HG03066 (cell line): ENCODE results near the gene LRIT3.

ENCODE experiments used
- ATAC-seq: cut with Tn5 transposase; IDR thresholded peaks from one replicate; pipeline ENCODE4 v1.9.1; 2021; ENCODE audit warnings: low read depth; ENCODE audit not compliant: unreplicated experiment

The LRIT3 gene

DNA sequence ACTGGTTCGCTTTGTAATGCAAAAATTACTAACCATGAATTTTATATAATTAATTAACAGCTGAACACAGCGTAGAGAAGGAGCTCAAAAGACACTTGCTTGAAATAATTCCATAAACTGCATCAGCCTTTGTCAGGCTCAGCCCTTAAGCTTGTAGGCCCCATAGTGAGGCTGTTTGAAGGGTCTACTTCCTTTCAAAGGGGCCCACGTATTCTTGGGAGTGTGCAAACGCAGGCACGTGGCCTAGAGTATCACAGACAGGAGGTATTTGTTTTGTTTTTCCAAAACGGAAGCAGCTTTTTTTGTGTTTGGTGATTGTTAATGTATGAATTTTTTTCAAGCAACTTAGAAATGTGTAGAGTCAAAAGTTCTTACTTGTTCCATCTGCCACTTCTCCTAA, 39.2 kb downstream of the LRIT3 start:
- no peak for ATAC-seq

DNA sequence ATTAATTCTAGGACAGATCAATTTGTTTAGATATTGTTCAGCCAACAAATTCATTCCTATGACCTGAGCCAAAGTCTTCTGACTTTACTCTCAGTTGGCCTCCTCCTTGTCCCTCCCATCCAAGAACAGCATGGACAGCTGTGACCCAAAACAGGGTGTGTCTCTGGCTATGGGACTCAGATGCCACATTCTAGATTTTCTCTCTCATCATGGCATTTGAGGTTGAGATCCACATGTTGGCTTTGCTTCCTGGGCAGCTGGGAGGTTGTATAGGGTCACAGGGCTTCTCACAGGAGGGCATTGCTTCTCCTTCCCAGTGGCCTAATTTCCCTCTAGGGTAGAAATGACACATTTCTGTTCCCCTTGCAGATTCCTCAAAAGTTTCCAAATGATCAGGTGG, 42.2 kb downstream of the LRIT3 start:
- ATAC-seq, result no peak

DNA sequence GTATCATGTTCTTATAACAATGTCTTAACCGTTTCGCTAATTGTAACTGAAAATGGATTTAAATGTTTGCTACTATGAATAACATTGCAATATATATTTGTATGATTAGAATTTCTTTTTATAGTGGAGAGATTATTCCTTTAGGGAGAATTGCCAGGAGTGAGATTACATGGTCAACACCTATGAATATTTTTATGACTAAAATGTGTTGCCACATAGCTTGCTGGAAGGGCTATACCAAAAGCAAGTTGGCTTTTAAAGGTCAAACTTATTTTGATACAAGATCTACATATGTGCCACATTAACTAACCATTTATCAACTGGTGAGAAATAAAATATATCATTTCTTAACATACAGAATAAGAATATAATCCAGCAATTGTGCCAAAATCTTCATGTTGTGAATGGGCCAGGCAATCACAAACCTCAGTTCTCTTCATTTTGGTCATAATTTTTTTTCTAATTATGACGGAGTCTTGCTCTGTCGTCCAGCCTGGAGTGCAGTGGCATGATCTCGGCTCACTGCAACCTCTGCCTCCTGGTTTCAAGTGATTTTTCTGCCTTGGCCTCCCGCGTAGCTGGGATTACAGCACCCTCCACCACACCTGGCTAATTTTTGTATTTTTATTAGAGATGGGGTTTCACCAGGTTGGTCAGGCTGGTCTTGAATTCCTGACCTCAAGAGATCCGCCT, 54.8 kb downstream of the LRIT3 start:
- no peak for ATAC-seq

DNA sequence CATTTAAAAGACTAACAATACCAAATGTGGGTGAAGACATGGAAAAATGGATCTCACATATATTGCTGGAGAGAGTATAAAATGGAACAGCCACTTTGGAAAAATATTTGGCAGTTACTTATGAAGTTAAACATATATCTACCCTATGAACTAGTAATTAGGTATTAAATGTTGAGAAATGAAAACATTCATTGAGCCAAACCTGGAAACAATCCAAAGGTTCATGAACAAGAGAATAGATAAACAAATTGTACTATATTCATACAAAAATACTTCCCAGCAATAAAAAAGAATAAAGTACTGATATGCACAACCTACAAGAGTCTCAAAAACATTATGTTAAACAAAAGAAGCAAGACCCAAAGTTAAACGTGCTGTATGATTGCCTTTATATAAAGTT, 60.8 kb downstream of the LRIT3 start:
- no peak for ATAC-seq

DNA sequence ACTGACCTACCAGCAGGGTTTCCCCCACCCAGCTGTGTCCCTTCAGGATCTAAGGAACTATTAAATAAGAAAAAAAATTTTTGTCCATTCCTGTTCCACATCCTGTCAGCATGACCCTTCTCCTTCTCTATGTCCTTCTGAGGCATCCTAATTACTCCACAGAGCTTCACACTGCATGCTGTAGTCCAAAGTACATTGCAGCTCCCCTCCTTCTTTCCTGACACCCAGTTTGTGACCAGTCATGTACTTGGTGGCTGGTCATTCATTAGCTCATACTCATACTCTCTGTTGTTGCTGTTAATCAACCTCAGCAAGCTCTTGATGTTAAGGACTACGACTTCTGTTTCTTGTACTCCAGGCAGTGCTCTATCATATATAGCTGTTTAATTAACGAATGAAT, 62.3 kb downstream of the LRIT3 start:
- no peak for ATAC-seq

DNA sequence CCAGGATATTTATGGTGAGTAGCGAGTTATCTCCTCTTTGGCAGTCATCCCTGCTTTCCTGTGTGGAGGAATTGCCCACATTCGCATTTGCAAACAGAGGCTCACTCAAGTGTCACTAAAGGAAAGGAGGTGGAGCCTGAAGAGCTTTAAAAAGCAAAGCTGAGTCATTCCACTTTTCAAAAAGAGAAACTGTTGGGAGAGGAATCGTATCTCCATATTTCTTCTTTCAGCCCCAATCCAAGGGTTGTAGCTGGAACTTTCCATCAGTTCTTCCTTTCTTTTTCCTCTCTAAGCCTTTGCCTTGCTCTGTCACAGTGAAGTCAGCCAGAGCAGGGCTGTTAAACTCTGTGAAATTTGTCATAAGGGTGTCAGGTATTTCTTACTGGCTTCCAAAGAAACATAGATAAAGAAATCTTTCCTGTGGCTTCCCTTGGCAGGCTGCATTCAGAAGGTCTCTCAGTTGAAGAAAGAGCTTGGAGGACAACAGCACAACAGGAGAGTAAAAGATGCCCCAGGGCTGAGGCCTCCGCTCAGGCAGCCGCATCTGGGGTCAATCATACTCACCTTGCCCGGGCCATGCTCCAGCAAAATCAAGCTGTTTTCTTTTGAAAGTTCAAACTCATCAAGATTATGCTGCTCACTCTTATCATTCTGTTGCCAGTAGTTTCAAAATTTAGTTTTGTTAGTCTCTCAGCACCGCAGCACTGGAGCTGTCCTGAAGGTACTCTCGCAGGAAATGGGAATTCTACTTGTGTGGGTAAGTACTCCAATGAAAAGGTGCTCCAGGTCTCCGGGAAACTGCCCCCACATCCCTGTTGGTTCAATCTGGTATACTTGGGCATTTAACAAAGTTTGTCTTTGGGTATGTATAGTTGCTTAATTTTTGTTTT, 65.0 kb downstream of the LRIT3 start, which contains the start of gene EGF:
Gene EGF (plus strand): TSS at position 178 of the 890 bp plus-strand sequence. CDS start 453 bp downstream, at position 631.
- ATAC-seq, result no peak

DNA sequence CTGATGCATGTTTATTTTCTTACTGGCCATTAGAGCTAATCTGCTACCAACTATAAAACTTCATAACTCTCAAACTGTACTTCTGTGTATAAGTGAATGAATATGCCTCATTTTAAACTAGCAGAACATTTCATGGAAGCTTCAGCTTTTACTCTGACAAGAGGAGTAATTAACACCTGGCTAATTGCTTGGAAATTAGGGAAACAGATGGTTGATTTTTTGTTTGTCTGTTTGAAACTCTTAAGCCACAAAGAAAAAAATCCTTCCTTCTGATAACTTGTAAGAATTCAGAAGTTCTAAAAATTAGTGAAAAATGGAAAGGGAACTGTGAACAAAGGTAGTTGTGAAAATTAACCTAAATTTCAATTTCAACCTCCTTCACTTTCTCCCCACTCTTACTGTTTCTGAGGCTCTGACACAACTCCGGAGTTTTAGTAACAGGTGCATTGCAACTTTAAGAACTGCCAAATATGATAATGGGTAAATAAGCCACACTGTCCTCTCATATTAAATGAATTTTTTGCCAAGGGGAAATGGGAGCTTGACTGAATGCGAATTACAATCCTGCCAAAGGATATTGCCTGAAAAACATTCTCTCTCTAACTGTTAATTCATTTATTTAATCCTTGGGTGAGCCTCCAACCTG, 65.8 kb downstream of the LRIT3 start:
- no peak for ATAC-seq

DNA sequence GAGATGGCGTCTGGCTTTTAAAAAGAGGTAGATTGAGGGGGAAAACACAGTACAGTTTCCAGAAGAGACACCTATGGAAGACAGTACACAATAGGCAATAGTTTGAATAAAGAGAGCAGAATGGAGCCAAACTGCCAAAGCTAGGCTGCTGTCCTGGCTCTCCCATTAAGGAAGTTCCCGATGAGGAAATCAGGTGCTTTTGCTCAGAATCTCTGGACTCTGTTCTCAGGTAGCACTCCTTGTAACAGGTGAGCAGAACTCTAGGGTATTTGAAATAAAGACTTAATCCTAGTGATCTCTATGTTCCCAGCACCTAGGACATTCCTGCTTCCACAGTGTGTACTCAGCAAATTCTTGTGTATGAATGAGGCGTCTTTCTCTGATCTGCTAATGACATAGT, 66.4 kb downstream of the LRIT3 start:
- no peak for ATAC-seq

DNA sequence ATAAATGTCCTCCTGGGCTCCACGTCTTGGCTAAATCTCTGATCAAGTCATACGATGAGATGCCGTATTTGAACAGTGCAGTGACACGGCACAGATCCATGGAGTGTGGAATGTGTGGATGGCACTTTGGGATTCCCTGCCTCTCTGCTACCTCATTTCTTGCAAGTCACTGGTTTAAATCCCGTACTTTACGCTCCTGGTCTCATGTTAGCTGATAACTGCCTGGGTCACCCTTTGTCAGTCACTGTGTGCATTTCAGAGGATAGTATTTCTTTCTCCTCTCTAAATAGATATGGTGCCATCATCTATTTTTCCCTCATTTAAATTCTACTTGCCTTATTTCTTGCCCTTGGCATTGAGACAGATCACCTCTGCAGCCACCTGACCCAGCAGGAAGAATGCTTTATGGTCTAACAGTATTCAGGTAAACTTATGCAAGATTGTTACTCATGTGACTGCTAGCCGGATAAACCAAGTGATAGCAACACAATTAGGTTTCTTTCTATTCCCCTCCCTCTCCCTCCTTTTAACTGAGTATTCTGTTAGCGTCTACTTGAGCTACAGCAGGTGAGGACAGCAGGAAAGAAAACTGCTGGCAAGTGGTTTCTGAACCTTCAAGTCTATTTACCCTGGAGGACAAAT, 67.6 kb downstream of the LRIT3 start:
- no peak for ATAC-seq

DNA sequence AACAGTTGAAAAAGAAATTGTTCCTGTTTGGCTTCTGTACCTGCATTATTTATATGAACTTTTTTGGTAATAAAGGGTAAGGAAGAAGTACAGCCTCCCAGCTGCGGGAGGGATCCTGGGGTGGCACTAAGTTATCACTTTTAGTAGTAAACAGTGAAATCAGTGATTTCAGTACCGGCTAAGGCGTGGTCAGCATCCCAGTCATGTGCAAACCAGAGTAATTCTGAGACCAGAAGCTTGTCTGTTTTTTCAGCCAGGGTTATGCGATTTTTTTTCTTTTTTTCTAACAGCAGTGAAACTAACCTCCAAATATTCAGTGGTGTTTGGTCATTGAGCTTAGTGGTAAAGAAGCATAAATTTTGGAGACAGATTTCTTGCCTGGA, 68.1 kb downstream of the LRIT3 start:
- ATAC-seq, result no peak

DNA sequence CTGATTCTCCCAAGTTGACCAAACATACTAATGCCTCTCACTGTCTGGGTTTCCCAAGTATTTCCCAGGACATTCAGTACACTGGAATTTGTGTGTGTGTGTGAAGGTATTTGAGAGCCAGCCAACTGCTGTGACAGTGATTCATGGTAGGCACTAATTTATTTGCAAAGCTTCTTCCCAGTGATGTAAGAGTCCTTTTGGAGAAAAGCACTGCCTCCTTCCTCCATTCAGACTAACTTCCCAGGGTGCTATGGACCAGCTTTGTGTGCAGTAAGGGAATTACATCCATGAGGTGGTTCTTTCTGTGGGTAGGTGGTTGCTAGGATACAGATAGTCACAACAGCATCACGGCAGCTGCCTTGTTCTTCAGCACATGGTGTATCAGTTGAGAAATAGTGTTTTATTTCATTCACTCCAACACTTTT, 73.5 kb downstream of the LRIT3 start:
- no peak for ATAC-seq
